Thymus (tissue), 11 donors: ENCODE data around the gene UGT2B11. TPM values are rescaled to one million over a fixed set of nuclear protein-coding genes. Genes with fewer than 3 reads are reported as not detected.
"Not testable (repeated sequence)": the region's sequence is repeated elsewhere in the genome, so short reads cannot be mapped to it uniquely, and the experiment has no call there.

Experiments used
- DNase-seq, 9 donors: peaks; one replicate each; pipeline ENCODE4 v3.0.0-alpha.2; 2013; ENCODE audit warnings: low spot score in 9 of 9, low read depth in 6 of 9, missing footprints in 1 of 9
- H3K27ac ChIP-seq, 2 donors: one replicate each; pipeline ENCODE4 v1.5.1; 2013; ENCODE audit warnings: control low read depth in 1 of 2, low read depth in 1 of 2, low read length in 1 of 2, mild to moderate bottlenecking in 1 of 2, moderate library complexity in 1 of 2
- H3K27me3 ChIP-seq, 2 donors: one replicate each; pipeline ENCODE4 v1.5.1; 2013; ENCODE audit warnings: low read length in 1 of 2; ENCODE audit not compliant: control insufficient read depth in 2 of 2, insufficient read depth in 1 of 2
- H3K36me3 ChIP-seq, 2 donors: one replicate each; pipeline ENCODE4 v1.5.1; 2013; ENCODE audit warnings: low read length in 1 of 2, mild to moderate bottlenecking in 1 of 2, moderate library complexity in 1 of 2; ENCODE audit not compliant: control insufficient read depth in 2 of 2, insufficient read depth in 2 of 2
- H3K4me1 ChIP-seq, 2 donors: one replicate each; pipeline ENCODE4 v1.5.1; 2013; ENCODE audit warnings: low read length in 2 of 2; ENCODE audit not compliant: control insufficient read depth in 2 of 2, insufficient read depth in 2 of 2
- H3K4me3 ChIP-seq, 2 donors: one replicate each; pipeline ENCODE4 v1.5.1; 2013; ENCODE audit warnings: low read length in 2 of 2, control low read depth in 1 of 2, mild to moderate bottlenecking in 1 of 2
- H3K9me3 ChIP-seq, 2 donors: one replicate each; pipeline ENCODE4 v1.5.1; 2013; ENCODE audit warnings: low read length in 1 of 2, mild to moderate bottlenecking in 1 of 2; ENCODE audit not compliant: control insufficient read depth in 2 of 2, insufficient read depth in 1 of 2
- WGBS: extraction: QIAGEN DNeasy Blood & Tissue Kit; methylation state at CpG from one replicate; pipeline ENCODE4 v1.1.7; 2013; 5-methylcytosine and 5-hydroxymethylcytosine counted together
- polyA plus RNA-seq: library from polyadenylated mRNA; stranded (reverse); fragments of 200-250 nt; gene quantifications from one replicate; pipeline ENCODE4 v1.2.3, GENCODE V29; 2013
- total RNA-seq: library from RNA; stranded (reverse); fragments of 120-200 nt; gene quantifications from one replicate; pipeline ENCODE4 v1.2.4, GENCODE V29; 2013
- donor health status: healthy.

UGT2B11 gene
- total and polyA plus RNA-seq, 2 donors: 0.05 to 0.07 TPM

DNA sequence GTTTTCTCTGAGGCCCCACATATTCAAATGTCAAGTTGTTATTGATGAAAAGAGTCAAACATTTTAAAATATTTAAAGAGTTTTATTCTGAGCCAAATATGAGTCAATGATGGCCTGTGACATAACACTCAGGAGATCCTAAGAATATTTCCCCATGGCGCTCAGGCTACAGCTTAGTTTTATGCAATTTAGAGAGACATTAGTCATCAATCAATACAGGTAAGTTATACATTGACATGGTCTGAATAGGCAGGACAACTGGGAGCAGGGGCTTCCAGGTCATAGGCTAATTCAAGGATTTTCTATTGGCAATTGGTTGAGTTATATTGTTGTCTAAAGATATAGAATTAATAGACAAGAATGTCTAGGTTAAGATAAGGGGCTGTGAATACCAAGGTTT is 34.7 kb downstream of the UGT2B11 start:
- H3K27ac ChIP-seq, H3K36me3 ChIP-seq, H3K4me1 ChIP-seq, H3K9me3 ChIP-seq, DNase-seq, H3K27me3 ChIP-seq, H3K4me3 ChIP-seq: not testable (repeated sequence)
- 98% methylated on average over 1 of the region's 1 CpG for WGBS

DNA sequence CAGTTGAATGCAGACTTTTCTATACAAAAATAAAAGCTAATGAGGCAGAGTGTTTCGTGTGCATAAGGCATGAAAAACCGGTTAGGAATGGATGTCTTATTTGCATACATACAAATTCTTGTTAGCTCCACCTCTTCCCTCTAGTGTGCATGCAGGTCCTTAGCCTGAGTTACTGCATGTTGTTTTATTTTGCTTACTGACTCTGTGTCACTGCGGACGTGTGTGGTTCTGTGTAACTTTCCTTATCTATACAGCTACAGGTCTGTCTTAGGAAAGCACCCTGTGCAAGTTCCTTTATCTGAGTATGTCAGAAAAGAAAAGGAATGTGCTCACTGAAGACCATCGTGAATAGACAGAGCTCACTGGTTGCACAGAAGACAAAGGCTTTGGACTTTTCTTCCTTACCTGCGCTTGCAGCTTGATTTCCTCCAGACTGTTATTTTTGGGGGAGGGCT is 35.8 kb downstream of the UGT2B11 start:
- H3K4me1 ChIP-seq, H3K4me3 ChIP-seq, H3K9me3 ChIP-seq, DNase-seq, H3K36me3 ChIP-seq, H3K27ac ChIP-seq, H3K27me3 ChIP-seq: not testable (repeated sequence)
- 33% methylated on average over 6 of the region's 6 CpGs for WGBS

DNA sequence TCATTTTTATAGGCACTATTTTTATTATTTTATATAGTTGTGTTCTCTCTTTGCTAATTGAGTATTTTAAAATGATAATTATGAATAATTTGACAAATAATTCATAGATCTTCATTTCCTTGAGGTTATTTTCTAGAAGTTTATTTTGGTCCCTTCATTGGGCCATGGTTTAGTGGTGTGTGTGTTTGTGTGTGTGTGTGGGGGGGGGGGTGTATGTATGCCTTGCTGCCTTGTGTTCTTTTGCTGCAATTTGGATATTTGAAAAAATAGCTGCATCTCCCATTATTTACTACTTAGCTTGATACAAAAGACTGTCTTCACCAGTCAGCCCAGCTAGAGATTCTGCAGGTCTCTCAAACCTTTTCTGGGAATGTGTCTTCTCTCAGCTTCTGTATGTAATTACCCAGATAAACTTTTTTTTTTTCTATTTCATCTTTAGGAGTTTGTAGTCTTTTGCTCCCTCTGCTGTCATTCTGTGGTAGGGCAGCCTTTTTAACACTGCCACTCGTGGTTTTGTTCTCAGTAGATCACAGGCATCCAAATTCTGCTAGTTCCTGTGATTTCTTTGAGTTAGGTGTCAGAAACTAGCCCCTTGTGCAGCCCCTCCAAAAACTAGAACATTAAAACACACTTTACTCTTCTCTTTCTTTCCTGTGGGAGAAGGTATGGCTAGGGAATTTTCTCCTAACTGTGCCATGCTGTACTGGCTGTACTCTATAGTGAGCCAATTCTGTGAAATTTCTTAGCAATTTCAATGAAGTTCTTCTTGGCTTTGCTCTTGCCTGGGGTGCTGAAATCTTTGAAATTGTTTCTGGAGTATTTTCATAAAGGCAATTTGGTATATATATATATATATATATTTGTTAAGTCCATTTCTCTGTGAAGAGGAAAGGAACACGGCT is 44.1 kb downstream of the UGT2B11 start:
- not testable (repeated sequence) for H3K9me3 ChIP-seq, H3K4me1 ChIP-seq, H3K27ac ChIP-seq, H3K4me3 ChIP-seq, H3K27me3 ChIP-seq, H3K36me3 ChIP-seq
- DNase-seq: peak in 5 of 9 donors; percentile 3 to 42 (median 8)
- WGBS: 25% methylated on average over 2 of the region's 2 CpGs

DNA sequence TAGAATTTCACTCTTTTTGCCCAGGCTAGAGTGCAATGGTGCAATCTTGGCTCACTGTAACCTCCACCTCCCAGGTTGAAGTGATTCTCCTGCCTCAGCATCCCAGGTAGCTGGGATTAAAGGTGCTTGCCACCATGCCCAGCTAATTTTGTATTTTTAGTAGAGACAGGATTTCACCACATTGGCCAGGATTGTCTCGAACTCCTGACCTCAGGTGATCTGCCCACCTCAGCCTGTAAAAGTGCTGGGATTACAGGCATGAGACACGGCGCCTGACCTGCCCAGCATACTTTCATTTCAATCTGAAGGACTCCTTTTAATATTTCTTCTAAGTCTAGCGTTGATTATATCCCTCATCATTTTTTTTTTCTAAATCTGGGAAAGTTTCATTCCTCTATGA is 45.4 kb downstream of the UGT2B11 start:
- WGBS: 80% methylated on average over 4 of the region's 4 CpGs

DNA sequence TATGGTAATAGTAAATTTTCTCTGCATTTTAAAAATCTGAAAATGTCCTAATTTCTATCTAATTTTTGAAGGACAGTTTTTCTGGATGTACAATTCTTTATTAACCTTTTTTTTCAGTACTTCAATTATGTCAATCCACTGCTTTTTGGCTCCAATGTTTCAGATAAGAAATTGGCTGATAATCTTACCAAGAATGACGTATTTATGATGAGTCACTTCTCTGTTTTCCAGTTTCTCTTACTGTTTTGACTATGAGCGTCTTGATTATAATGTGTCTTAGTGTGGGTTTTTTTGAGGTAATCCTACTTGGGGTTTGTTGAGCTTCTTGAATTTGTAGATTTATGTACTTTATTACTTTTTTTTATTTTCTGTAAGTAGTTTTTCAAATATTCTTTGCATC is 47.2 kb downstream of the UGT2B11 start:
- H3K4me1 ChIP-seq: no peaks in the 10 kb centered on the region
- H3K27me3 ChIP-seq: no peaks in the 10 kb centered on the region
- no peaks in the 10 kb centered on the region for H3K36me3 ChIP-seq
- DNase-seq: no peak
- 89% methylated on average over 2 of the region's 2 CpGs for WGBS
- no peaks in the 10 kb centered on the region for H3K9me3 ChIP-seq
- H3K4me3 ChIP-seq: no peak overlapping the region
- H3K27ac ChIP-seq: no peak overlapping the region

More for the DNA sequence above, 45.4 kb downstream of the UGT2B11 start:
- not testable (repeated sequence) for H3K4me1 ChIP-seq, H3K36me3 ChIP-seq, H3K27ac ChIP-seq, DNase-seq, H3K27me3 ChIP-seq, H3K9me3 ChIP-seq, H3K4me3 ChIP-seq

DNA sequence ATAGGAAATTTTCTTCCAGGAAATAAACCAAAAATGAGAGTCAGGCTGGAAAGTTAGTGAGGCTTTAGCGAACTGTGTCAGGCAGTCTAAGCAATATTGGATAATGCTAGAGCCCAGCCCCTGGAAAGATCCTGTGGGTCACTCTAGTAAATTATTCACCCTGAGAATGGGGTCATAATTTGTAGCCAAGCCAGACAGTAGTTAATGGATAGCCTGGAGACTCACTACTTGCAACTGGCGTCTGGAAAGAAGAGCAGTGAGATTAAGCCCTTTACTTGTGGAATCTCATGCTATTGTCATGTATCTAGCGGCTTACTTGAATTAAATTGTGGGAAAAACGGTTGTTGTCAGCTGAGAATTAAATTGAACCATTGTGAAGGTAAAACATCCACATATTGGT is 48.2 kb downstream of the UGT2B11 start:
- not testable (repeated sequence) for H3K27ac ChIP-seq, H3K4me3 ChIP-seq
- WGBS: 78% methylated on average over 4 of the region's 4 CpGs

DNA sequence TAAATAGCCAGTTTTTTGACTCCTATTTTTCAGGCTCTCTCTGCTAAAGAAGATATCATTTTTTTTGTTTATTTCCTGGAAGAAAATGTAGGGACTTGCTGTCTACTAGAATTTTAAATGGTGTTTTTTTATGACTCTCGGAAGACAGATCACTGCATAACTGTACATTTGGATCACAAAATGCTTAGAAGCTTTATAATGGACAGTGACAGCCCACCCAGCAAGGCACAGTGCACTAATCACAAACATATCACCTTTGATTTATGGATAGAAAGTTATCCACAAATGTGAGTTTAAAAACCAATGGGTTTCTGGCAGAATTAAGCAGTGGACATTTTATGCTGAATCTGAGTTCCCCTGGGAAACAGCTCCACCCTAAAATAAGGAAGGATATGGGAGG is 48.8 kb downstream of the UGT2B11 start:
- not testable (repeated sequence) for H3K4me3 ChIP-seq, H3K9me3 ChIP-seq, DNase-seq, H3K36me3 ChIP-seq, H3K27me3 ChIP-seq, H3K27ac ChIP-seq, H3K4me1 ChIP-seq
- WGBS: 90% methylated on average over 1 of the region's 1 CpG

More for the DNA sequence above, 48.2 kb downstream of the UGT2B11 start:
- not testable (repeated sequence) for H3K27me3 ChIP-seq, DNase-seq, H3K9me3 ChIP-seq, H3K36me3 ChIP-seq, H3K4me1 ChIP-seq

DNA sequence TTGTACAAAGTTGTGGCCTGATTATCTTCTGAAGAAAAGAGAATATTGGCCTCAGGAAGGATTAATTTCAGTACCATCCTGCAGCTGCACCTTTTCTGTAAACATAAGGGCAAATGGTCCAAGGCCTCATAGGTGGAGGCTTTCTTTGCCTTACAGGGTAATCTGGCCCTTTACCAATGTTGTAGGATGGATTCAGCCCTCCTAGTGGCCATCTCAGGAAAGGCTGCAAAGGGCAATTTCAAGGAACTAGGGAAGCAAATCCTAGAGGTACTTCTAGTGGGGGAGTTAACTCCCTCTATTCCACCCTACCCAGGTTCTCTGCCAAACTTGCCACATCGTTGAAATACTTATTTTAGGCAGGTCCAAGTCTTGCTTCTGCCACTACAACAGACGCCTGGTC is 57.6 kb downstream of the UGT2B11 start:
- WGBS: 95% methylated on average over 2 of the region's 2 CpGs
- Histone ChIP-seq H3K4me1 (no peaks in the 10 kb centered on the region), H3K27me3 (no peaks in the 10 kb centered on the region), H3K4me3 (no peak overlapping the region), H3K27ac (no peak overlapping the region), H3K36me3 (no peaks in the 10 kb centered on the region), H3K9me3 (no peaks in the 10 kb centered on the region)
- DNase-seq: no peak

DNA sequence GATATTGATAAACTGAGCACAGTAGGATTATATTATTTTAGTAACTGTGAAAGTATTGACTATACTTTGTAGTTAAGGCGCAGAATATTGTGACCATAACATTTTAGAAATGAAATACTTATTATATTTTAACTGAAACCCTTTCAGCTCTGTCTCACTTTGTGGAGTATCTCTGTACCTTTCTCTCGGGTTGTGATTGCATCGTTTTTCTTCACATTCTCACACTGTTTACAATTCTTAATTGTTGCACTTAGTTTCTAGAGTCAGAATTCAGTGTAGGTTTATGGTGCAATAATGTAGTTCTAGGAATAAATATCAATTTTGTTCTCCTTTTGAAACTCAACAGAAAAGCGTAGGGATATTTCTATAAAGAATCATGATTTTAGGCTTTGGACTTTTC is 60.5 kb downstream of the UGT2B11 start:
- no peak overlapping the region for H3K4me3 ChIP-seq
- 93% methylated on average over 4 of the region's 4 CpGs for WGBS
- no peak for DNase-seq
- no peaks in the 10 kb centered on the region for H3K9me3 ChIP-seq
- no peaks in the 10 kb centered on the region for H3K4me1 ChIP-seq
- H3K27me3 ChIP-seq: no peaks in the 10 kb centered on the region
- no peaks in the 10 kb centered on the region for H3K36me3 ChIP-seq
- no peak overlapping the region for H3K27ac ChIP-seq
